Measurements from ENCODE around the gene SYNCRIP. TPM values are rescaled to one million over a fixed set of nuclear protein-coding genes. Genes with fewer than 3 reads are reported as not detected.

The SYNCRIP gene
- total RNA-seq, 1 experiment from 2014 or later: 199 TPM

DNA sequence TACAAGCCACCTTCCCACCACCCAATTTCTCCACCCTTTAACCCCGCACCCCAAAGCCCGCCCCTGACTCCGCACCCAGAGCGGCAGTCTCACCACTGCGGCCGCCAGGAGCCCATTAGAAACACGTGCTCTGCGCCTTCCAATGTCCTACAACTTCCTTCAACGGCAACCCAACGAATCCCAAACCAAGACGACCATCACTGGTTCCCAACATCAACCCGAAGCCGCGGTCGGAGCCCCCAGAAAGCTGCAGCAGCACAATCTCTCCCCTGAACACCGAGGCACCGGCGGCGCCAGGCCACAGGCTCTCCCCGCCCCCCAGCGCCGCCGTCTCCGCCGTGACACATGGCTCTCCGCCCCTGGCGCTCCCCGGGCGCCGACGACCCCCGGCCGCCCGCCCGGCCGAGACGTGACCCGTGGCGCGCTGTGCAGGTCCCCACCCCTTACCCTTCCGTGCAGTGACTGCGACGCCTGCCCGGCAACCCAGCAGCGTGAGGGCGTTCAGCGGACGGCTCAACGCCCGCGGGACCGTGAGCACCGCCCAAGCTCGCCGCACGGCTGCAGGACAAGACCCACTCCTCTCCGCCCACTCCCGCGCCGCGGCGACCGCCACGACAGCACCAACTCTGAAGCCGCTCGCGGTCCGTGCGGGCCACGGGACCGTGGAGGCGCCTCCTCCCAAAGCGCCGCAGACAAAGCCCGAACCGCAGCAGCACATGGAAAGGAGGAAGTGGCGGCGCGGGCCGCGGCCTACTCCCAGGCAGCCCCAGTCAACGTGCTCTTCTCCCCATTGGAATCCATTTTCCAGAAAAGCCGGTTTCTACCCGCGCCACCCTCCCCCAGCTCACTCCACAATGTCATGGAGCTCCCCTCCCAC, 551 bp downstream of the SYNCRIP start:
- Histone ChIP-seq H4K8ac (replicated peaks; ENCODE audit: insufficient read length, low read depth, low read length) (peak overlapping the region; percentile 3), H3K14ac (ENCODE audit: insufficient read depth, low read length) (peak overlapping the region; percentile 98), H3K79me1 (ENCODE audit: insufficient read depth, low read depth, low read length, poor library complexity, severe bottlenecking) (no peaks in the 10 kb centered on the region), H2AK5ac (ENCODE audit: insufficient read length, low read length) (no peak overlapping the region), H3K23me2 (ENCODE audit: insufficient read length, low read depth, low read length, poor library complexity, severe bottlenecking) (peaks cover 8% of the 10 kb centered on the region), H3K4me1 (ENCODE audit: insufficient read depth, low read length) (peaks cover 2% of the 10 kb centered on the region; the same call in 1 of the 2 replicates), H4K20me1 (ENCODE audit: control insufficient read depth, insufficient read depth, insufficient read length) (no peaks in the 10 kb centered on the region), H3K79me2 (ENCODE audit: insufficient read depth, low read length) (peaks cover 48% of the 10 kb centered on the region), H3T11ph (ENCODE audit: low read length) (no peak overlapping the region), H3K56ac (ENCODE audit: insufficient read length, low read depth, low read length) (no peak overlapping the region), H3K4me2 (ENCODE audit: insufficient read depth, insufficient read length, low read length) (peak overlapping the region; percentile 100), H3K23ac (ENCODE audit: insufficient read length, low read depth, low read length) (no peak overlapping the region), H3K4ac (ENCODE audit: low read depth, low read length) (peak overlapping the region; percentile 72), H3K9me3 (ENCODE audit: control insufficient read depth, low read depth, low read length) (no peaks in the 10 kb centered on the region), H2BK20ac (ENCODE audit: low read depth, low read length, poor library complexity, severe bottlenecking) (no peak overlapping the region), H4K91ac (ENCODE audit: insufficient read length, low read depth, low read length) (peak overlapping the region; percentile 87), H2BK120ac (ENCODE audit: low read depth, low read length, poor library complexity, severe bottlenecking) (no peak overlapping the region), H4K5ac (ENCODE audit: insufficient read length, low read depth, low read length) (peak overlapping the region; percentile 4), H2BK5ac (ENCODE audit: insufficient read length, low read length) (peak overlapping the region; percentile 37), H2BK12ac (ENCODE audit: insufficient read length, low read depth, low read length) (no peak overlapping the region), H3K27ac (ENCODE audit: insufficient read length, low read depth, low read length) (peak overlapping the region; percentile 44), H3K18ac (ENCODE audit: insufficient read length, low read depth, low read length) (peak overlapping the region; percentile 86), H2AFZ (ENCODE audit: low read length) (no peak overlapping the region), H3K9ac (ENCODE audit: extremely low read depth, insufficient read length, low read length) (peak overlapping the region; percentile 97), H3K27me3 (ENCODE audit: insufficient read depth, low read length) (no peaks in the 10 kb centered on the region), H2BK15ac (ENCODE audit: low read depth, low read length) (no peak overlapping the region)
- Mint-ChIP-seq H3K9me3 (peaks cover 0 to 8% of the 10 kb centered on the region in 2 experiments; a peak in 3 of 5 replicates), H3K27ac (peak overlapping the region; percentile 99), H3K4me1 (peaks cover 39 to 49% of the 10 kb centered on the region in 2 experiments), H3K27me3 (ENCODE audit: low read depth) (no peaks in the 10 kb centered on the region; the same call in none of the 2 replicates), H3K36me3 (ENCODE audit: insufficient read depth in 1 of 3, low read depth in 3 of 3) (peaks cover 45 to 53% (median 46%) of the 10 kb centered on the region in 3 experiments), H3K4me3 (peak overlapping the region; percentile 86 to 95)
- DNase-seq: peak; percentile 45
- no CpG with 5 or more reads among the region's 85 CpGs for WGBS (ENCODE audit: extremely low coverage, insufficient read length, low lambda C conversion rate)
- TF ChIP-seq, protein P1, sequence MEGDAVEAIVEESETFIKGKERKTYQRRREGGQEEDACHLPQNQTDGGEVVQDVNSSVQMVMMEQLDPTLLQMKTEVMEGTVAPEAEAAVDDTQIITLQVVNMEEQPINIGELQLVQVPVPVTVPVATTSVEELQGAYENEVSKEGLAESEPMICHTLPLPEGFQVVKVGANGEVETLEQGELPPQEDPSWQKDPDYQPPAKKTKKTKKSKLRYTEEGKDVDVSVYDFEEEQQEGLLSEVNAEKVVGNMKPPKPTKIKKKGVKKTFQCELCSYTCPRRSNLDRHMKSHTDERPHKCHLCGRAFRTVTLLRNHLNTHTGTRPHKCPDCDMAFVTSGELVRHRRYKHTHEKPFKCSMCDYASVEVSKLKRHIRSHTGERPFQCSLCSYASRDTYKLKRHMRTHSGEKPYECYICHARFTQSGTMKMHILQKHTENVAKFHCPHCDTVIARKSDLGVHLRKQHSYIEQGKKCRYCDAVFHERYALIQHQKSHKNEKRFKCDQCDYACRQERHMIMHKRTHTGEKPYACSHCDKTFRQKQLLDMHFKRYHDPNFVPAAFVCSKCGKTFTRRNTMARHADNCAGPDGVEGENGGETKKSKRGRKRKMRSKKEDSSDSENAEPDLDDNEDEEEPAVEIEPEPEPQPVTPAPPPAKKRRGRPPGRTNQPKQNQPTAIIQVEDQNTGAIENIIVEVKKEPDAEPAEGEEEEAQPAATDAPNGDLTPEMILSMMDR (conservative IDR thresholded peaks at IDR 0.05): no peak

Data from H9 (cell line).